Right lobe of liver (tissue), 4 donors: ENCODE results near the gene ENTPD8.

Source experiments
- CTCF ChIP-seq, 4 donors: fragments of 200-600 bp in 3 of 4; fragments of 450-650 bp in 1 of 4; IDR thresholded peaks; one replicate each; pipeline versions ENCODE4 v1.5.1 to v1.8.0; 2016 to 2022; ENCODE audit warnings: antibody characterized with exemption in 4 of 4, mild to moderate bottlenecking in 2 of 4
- POLR2A ChIP-seq: fragments of 450-650 bp; IDR thresholded peaks from one replicate; pipeline ENCODE4 v1.6.1; 2017; ENCODE audit warnings: antibody characterized with exemption, mild to moderate bottlenecking
- donor health status: DM: no; HTN: no; CAD: no.
- donor health status: DM: no; HTN: no; CAD: no.
- donor health status: DM: no; HTN: yes; CAD: no.

GRCh38 chr9:137392232-137393007 lies 48.7 kb downstream of the ENTPD8 start:
- TF ChIP-seq CTCF (IDR thresholded peaks at IDR 0.05) (no peak), POLR2A (no peak)
